Gastroesophageal sphincter (tissue), 4 donors: ENCODE results near the gene GLRX2. TPM values are rescaled to one million over a fixed set of nuclear protein-coding genes. Genes with fewer than 3 reads are reported as not detected.

Experiments used
- ATAC-seq: fragments of 150-250 bp; one replicate; pipeline ENCODE4 v1.9.1; 2016; ENCODE audit warnings: mild to moderate bottlenecking, moderate library complexity
- H3K27ac ChIP-seq, 4 donors: fragments of 200-600 bp; sonication (generic) in 3 of 4; 1 replicate in 3 of 4; 2 replicates in 1 of 4; pipeline ENCODE4 v1.5.1; 2016 to 2019
- H3K27me3 ChIP-seq: fragments of 200-600 bp; sonication (generic); one replicate; pipeline ENCODE4 v1.5.1; 2019
- H3K36me3 ChIP-seq, 2 donors: fragments of 200-600 bp; sonication (generic); one replicate each; pipeline ENCODE4 v1.5.1; 2019; ENCODE audit warnings: control low read depth in 1 of 2
- H3K4me1 ChIP-seq, 3 donors: fragments of 200-600 bp; sonication (generic); 1 replicate in 2 of 3; 2 replicates in 1 of 3; pipeline ENCODE4 v1.5.1; 2016 to 2019; ENCODE audit warnings: control low read depth in 2 of 3
- H3K4me3 ChIP-seq, 2 donors: fragments of 200-600 bp; sonication (generic); one replicate each; pipeline ENCODE4 v1.5.1; 2019; ENCODE audit warnings: mild to moderate bottlenecking in 1 of 2, moderate library complexity in 1 of 2
- H3K9me3 ChIP-seq, 3 donors: fragments of 200-600 bp; sonication (generic); one replicate each; pipeline ENCODE4 v1.5.1; 2017 to 2019; ENCODE audit warnings: control low read depth in 2 of 3
- CTCF ChIP-seq, 4 experiments: fragments of 200-600 bp in 2 of 4; fragments of 450-650 bp in 2 of 4; sonication (generic) in 1 of 4; IDR thresholded peaks; one replicate each; pipeline ENCODE4 v1.5.1; 2017 to 2019; ENCODE audit warnings: antibody characterized with exemption in 4 of 4, mild to moderate bottlenecking in 2 of 4, moderate library complexity in 2 of 4
- EP300 ChIP-seq: sonication (generic); formaldehyde crosslinking; IDR thresholded peaks from one replicate; pipeline ENCODE4 v1.6.1; 2017; ENCODE audit warnings: antibody characterized with exemption, mild to moderate bottlenecking
- POLR2A ChIP-seq, 2 donors: fragments of 450-650 bp; IDR thresholded peaks; one replicate each; pipeline ENCODE4 v1.6.1; 2017; ENCODE audit warnings: antibody characterized with exemption in 2 of 2, mild to moderate bottlenecking in 2 of 2, moderate library complexity in 1 of 2
- POLR2AphosphoS5 ChIP-seq: sonication (generic); formaldehyde crosslinking; IDR thresholded peaks from one replicate; pipeline ENCODE4 v1.6.1; 2017; ENCODE audit warnings: antibody characterized with exemption
- WGBS, 2 donors: methylation state at CpG; one replicate each; pipeline ENCODE4 v1.1.5; 2018; ENCODE audit warnings: low coverage in 1 of 2; 5-methylcytosine and 5-hydroxymethylcytosine counted together
- total RNA-seq, 4 donors: library from RNA; depleted of rRNA; stranded (reverse); fragments of >200 nt; gene quantifications; one replicate each; pipeline ENCODE4 v1.1.0, GENCODE V29; 2016

GLRX2 gene
- total RNA-seq, 4 donors from 2014 or later: 7.0 to 14.4 (median 9.3) TPM

- TF ChIP-seq POLR2AphosphoS5 (peak; percentile 71), CTCF (IDR thresholded peaks at IDR 0.05) (no peak)
- H3K36me3 ChIP-seq: no peaks in the 10 kb centered on the region
- H3K27me3 ChIP-seq: no peaks in the 10 kb centered on the region
- no peaks in the 10 kb centered on the region for H3K9me3 ChIP-seq
- H3K27ac ChIP-seq: peak overlapping the region; percentile 30 to 70 (median 49)
- 23 to 57% methylated on average over 2 to 6 of the region's 6 CpGs for WGBS, 2 donors
- peak; percentile 86 for ATAC-seq
- H3K4me1 ChIP-seq: peaks cover 0 to 39% (median 7%) of the 10 kb centered on the region in 3 donors
- H3K4me3 ChIP-seq: no peak overlapping the region
Observed at GRCh38 chr1:193111641-193112090, 6.5 kb upstream of the GLRX2 start.

GRCh38 chr1:193110864-193111263, 5.7 kb upstream of the GLRX2 start:
- no peak for TF ChIP-seq CTCF (IDR thresholded peaks at IDR 0.05)
- no peak for TF ChIP-seq POLR2A (IDR thresholded peaks at IDR 0.05)
- no peak for TF ChIP-seq EP300
- TF ChIP-seq POLR2AphosphoS5: no peak
- H3K27ac ChIP-seq: peak overlapping the region in 3 of 4 donors; percentile 42 to 70 (median 56)
- WGBS, 2 donors: 76 to 85% methylated on average over 3 of the region's 3 CpGs
- no peak for ATAC-seq
- H3K27me3 ChIP-seq: no peaks in the 10 kb centered on the region
- peaks cover 0 to 38% (median 4%) of the 10 kb centered on the region in 3 donors for H3K4me1 ChIP-seq
- no peaks in the 10 kb centered on the region for H3K36me3 ChIP-seq
- no peaks in the 10 kb centered on the region for H3K9me3 ChIP-seq
- no peak overlapping the region for H3K4me3 ChIP-seq

DNA sequence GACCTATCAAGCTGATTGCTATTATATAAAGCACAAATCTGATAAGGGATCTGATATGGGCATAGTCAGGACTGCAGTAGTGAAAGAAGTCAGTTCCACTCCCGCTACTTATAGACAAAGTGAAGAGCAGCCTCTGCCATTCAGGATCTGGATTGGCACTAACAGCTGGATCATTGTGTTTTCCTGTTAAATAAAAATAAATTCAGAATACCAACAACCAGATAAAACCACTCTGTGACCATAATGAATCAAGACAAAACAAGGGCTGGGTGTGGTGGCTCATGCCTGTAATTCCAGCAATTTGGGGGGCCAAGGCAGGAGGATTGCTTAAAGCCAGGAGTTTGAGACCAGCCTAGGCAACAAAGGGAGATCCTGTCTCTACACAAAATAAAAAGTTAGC, 5.0 kb upstream of the GLRX2 start:
- H3K4me1 ChIP-seq: peaks cover 0 to 35% (median 0%) of the 10 kb centered on the region in 3 donors
- TF ChIP-seq EP300 (no peak), POLR2A (IDR thresholded peaks at IDR 0.05) (no peak), POLR2AphosphoS5 (no peak), CTCF (IDR thresholded peaks at IDR 0.05) (no peak)
- WGBS, 2 donors: 75 to 100% methylated on average over 1 of the region's 1 CpG
- no peaks in the 10 kb centered on the region for H3K36me3 ChIP-seq
- ATAC-seq: no peak
- no peaks in the 10 kb centered on the region for H3K9me3 ChIP-seq
- no peak overlapping the region for H3K27ac ChIP-seq
- no peak overlapping the region for H3K4me3 ChIP-seq
- H3K27me3 ChIP-seq: no peaks in the 10 kb centered on the region

GRCh38 chr1:193109619-193110018, 4.4 kb upstream of the GLRX2 start:
- no peak overlapping the region for H3K4me3 ChIP-seq
- no peaks in the 10 kb centered on the region for H3K27me3 ChIP-seq
- H3K36me3 ChIP-seq: no peaks in the 10 kb centered on the region
- ATAC-seq: no peak
- no peak overlapping the region for H3K27ac ChIP-seq
- 89 to 100% methylated on average over 1 of the region's 1 CpG for WGBS, 2 donors
- TF ChIP-seq EP300: no peak
- no peaks in the 10 kb centered on the region for H3K9me3 ChIP-seq
- peaks cover 0 to 29% (median 0%) of the 10 kb centered on the region in 3 donors for H3K4me1 ChIP-seq

DNA sequence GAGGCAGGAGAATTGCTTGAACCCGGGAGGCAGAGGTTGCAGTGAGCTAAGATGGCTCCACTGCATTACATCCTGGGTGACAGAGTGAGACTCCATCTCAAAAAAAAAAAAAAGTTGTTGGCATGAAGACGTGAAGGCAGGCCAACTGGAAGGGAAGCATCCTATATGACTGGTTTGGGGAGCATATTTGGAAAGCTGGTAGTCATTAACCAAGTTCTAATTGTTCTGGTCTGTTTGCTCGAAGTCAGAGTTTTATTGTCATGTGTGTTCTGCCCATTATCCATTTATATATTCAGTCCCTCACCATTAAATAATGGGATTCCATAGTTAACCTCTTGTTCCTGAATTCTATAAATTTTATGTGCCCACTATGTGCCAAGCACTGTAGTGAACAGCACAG, 3.3 kb upstream of the GLRX2 start:
- no peaks in the 10 kb centered on the region for H3K36me3 ChIP-seq
- no peaks in the 10 kb centered on the region for H3K9me3 ChIP-seq
- no peak for ATAC-seq
- H3K27ac ChIP-seq: no peak overlapping the region
- H3K27me3 ChIP-seq: no peaks in the 10 kb centered on the region
- H3K4me3 ChIP-seq: no peak overlapping the region
- TF ChIP-seq EP300: no peak
- no peak for TF ChIP-seq POLR2A (IDR thresholded peaks at IDR 0.05)
- TF ChIP-seq CTCF (IDR thresholded peaks at IDR 0.05): no peak
- TF ChIP-seq POLR2AphosphoS5: no peak
- 86 to 93% methylated on average over 2 to 3 of the region's 3 CpGs for WGBS, 2 donors
- H3K4me1 ChIP-seq: peaks cover 0 to 30% (median 2%) of the 10 kb centered on the region in 3 donors
